ENCODE measurements around the gene POU2F2.

Gene POU2F2

GRCh38 chr19:42080764-42081375 is 51.4 kb downstream of the POU2F2 start:
- DNase-seq (ENCODE audit: low read depth): no peak
- H3K4me3 ChIP-seq (replicated peaks; ENCODE audit: low read depth, low read length): no peak overlapping the region
- TF ChIP-seq CTCF (IDR thresholded peaks at IDR 0.05; ENCODE audit: low read length, missing control alignments): no peak

- no peak for DNase-seq (ENCODE audit: low read depth)
- no peak overlapping the region for H3K4me3 ChIP-seq (replicated peaks; ENCODE audit: low read depth, low read length)
- TF ChIP-seq CTCF (IDR thresholded peaks at IDR 0.05; ENCODE audit: low read length, missing control alignments): no peak
Measured at GRCh38 chr19:42079886-42080763, 52.1 kb downstream of the POU2F2 start.

GRCh38 chr19:42079276-42079669 is 53.0 kb downstream of the POU2F2 start:
- no peak for DNase-seq (ENCODE audit: low read depth)
- H3K4me3 ChIP-seq (replicated peaks; ENCODE audit: low read depth, low read length): no peak overlapping the region
- TF ChIP-seq CTCF (IDR thresholded peaks at IDR 0.05; ENCODE audit: low read length, missing control alignments): no peak

GRCh38 chr19:42078538-42079275 is 53.5 kb downstream of the POU2F2 start:
- DNase-seq (ENCODE audit: low read depth): no peak
- TF ChIP-seq CTCF (IDR thresholded peaks at IDR 0.05; ENCODE audit: low read length, missing control alignments): no peak
- H3K4me3 ChIP-seq (replicated peaks; ENCODE audit: low read depth, low read length): no peak overlapping the region

- TF ChIP-seq CTCF (IDR thresholded peaks at IDR 0.05; ENCODE audit: low read length, missing control alignments): no peak
Measured at GRCh38 chr19:42078058-42078457, 54.2 kb downstream of the POU2F2 start.

GRCh38 chr19:42076380-42076944 is 55.8 kb downstream of the POU2F2 start:
- no peak for DNase-seq (ENCODE audit: low read depth)
- TF ChIP-seq CTCF (IDR thresholded peaks at IDR 0.05; ENCODE audit: low read length, missing control alignments): no peak
- H3K4me3 ChIP-seq (replicated peaks; ENCODE audit: low read depth, low read length): peak overlapping the region; percentile 81

More at GRCh38 chr19:42078058-42078457, 54.2 kb downstream of the POU2F2 start:
- H3K4me3 ChIP-seq (replicated peaks; ENCODE audit: low read depth, low read length): no peak overlapping the region
- DNase-seq (ENCODE audit: low read depth): no peak
